Astrocyte of the cerebellum (primary cell): ENCODE data around the gene SGSM1.

ENCODE experiments used
- DNase-seq: peaks from one replicate; pipeline ENCODE4 v3.0.0-alpha.2; 2011; ENCODE audit warnings: low read depth
- H3K4me3 ChIP-seq: 2 replicates; pipeline ENCODE4 v1.5.1; 2011; ENCODE audit warnings: mild to moderate bottlenecking, low read depth, low read length, moderate library complexity
- in situ Hi-C: cut with HindIII; loops from 2 replicates; pipeline ENCODE4 v1.10.0; 2017; ENCODE audit warnings: low sequenced_read_pairs
- TF ChIP-seq, protein P1 (sequence below): IDR thresholded peaks from 2 replicates; pipeline ENCODE4 v1.5.1; 2012; ENCODE audit warnings: low read length, low read depth, moderate library complexity, mild to moderate bottlenecking; ENCODE audit errors: missing control alignments

Gene SGSM1

DNA sequence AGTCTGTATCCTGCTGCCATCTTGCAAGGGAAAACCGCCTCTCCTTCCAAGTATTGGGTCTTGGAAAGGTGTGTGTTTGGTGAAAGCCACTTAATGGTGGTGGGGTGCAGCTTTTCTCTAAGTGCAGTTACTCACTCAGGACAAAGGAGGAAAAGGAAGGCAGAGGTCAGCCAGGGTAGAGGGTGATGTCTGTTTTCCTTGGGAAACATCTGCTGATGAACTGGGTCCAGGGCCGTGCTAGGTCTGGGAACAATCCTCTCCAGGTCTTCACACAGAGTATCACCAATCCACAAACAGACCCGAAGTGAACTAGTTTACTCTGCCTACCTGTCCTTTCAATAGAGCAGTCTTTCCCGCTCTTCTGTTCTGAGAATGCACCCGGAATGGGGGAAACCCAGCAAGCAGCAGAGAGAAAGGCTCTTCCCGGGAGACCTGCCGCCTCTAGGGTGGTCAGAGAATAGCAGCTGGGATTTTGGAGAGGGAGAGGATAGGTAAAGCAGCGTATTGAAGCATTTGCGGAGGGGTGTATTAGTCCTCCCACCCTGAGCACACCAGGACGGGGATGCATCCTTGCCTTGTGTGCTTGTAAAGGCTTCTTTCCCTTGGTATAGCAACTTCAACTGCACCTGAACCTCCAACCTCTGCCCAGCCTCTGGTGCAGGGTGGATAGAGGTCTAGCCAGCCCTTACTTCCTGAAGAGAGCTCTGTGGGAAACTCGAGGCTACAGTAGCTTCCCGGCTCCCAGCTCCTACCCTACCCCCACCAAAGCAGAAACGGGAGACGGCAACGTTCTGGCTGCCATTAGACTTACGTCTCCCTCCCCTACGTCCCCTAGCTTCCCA is 119.8 kb downstream of the SGSM1 start:
- H3K4me3 ChIP-seq = no peak overlapping the region
- in situ Hi-C loops = no loop called here
- TF ChIP-seq, protein P1, sequence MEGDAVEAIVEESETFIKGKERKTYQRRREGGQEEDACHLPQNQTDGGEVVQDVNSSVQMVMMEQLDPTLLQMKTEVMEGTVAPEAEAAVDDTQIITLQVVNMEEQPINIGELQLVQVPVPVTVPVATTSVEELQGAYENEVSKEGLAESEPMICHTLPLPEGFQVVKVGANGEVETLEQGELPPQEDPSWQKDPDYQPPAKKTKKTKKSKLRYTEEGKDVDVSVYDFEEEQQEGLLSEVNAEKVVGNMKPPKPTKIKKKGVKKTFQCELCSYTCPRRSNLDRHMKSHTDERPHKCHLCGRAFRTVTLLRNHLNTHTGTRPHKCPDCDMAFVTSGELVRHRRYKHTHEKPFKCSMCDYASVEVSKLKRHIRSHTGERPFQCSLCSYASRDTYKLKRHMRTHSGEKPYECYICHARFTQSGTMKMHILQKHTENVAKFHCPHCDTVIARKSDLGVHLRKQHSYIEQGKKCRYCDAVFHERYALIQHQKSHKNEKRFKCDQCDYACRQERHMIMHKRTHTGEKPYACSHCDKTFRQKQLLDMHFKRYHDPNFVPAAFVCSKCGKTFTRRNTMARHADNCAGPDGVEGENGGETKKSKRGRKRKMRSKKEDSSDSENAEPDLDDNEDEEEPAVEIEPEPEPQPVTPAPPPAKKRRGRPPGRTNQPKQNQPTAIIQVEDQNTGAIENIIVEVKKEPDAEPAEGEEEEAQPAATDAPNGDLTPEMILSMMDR = no peak
- no peak for DNase-seq

GRCh38 chr22:24926428-24926725 is 120.4 kb downstream of the SGSM1 start:
- in situ Hi-C loops = no loop called here
- TF ChIP-seq, protein P1 = no peak
- no peak for DNase-seq
- no peak overlapping the region for H3K4me3 ChIP-seq

DNA sequence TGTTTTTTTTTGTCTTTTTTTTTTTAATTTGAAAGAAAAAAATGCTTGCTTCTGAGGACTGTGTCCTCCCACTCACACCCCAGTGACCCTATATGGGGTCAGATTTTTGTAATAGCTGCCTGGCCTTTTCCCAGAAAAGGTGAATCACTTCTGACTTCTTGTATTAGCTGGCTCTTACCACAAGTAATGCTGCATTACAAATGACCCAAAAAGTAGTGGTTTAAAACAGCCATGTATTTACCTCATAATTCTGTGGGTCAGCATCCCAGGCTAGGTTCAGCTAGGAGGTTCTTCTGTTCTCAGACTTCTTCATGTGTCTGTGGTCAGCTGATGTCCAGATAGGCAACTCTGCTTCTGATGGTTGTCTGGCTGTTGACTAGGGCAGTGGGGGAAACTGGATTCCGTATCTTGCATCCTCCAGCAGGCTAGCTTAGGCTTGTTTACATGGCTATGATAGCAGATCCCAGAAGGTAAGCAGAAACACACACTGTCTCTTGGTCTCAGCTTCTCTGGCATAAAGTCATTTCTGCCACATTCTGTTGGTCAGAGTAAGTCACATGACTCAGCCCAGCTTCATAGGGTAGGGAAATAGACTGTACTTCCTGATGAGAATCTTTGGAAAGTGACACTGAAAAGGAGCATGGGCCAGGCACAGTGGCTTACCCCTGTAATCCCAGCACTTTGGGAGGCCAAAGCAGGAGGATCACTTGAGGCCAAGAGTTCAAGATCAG is 121.0 kb downstream of the SGSM1 start:
- DNase-seq = no peak
- TF ChIP-seq, protein P1 = no peak
- in situ Hi-C loops = no loop called here
- no peak overlapping the region for H3K4me3 ChIP-seq

DNA sequence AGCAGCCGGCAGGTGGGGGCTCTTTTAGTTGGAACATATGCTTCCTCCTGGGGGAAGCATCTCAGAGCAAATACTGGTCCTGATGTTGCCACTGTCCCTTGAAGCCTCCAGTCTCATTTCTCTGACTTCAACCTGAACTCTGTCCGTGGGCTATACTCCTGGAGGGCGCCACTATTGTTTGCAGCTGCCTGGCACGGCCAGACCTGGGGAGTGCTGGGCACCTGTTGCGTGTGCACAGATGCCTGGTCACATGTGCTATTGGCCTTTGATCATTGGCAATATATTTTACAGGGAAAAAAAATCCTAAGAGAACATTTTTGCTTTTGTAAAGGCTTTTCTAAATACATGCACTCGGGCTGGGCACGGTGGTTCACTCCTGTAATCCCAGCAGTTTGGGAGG is 122.3 kb downstream of the SGSM1 start:
- in situ Hi-C loops = no loop called here
- no peak for DNase-seq
- TF ChIP-seq, protein P1 = no peak
- H3K4me3 ChIP-seq = no peak overlapping the region

- in situ Hi-C loops = no loop called here
- no peak overlapping the region for H3K4me3 ChIP-seq
- DNase-seq = no peak
- TF ChIP-seq, protein P1 = no peak
Observed at GRCh38 chr22:24930678-24931077, 124.7 kb downstream of the SGSM1 start.

GRCh38 chr22:24935771-24936483 is 129.9 kb downstream of the SGSM1 start:
- in situ Hi-C loops = no loop called here
- no peak for DNase-seq
- TF ChIP-seq, protein P1 = no peak
- H3K4me3 ChIP-seq = no peak overlapping the region
